Parathyroid adenoma (tissue), 2 donors: Measurements from ENCODE around the gene CD1C.

Experiments used
- H2AFZ ChIP-seq: fragments of 300-600 bp; sonication (generic); one replicate; pipeline ENCODE4 v1.7.0; 2017; ENCODE audit warnings: antibody characterized with exemption, mild to moderate bottlenecking
- H3K27ac ChIP-seq: fragments of 300-600 bp; sonication (generic); one replicate; pipeline ENCODE4 v1.7.0; 2017
- H3K27me3 ChIP-seq: fragments of 300-600 bp; sonication (generic); one replicate; pipeline ENCODE4 v1.7.0; 2017; ENCODE audit warnings: low read length; ENCODE audit not compliant: control insufficient read depth, insufficient read depth
- H3K36me3 ChIP-seq: fragments of 300-600 bp; sonication (generic); one replicate; pipeline ENCODE4 v1.7.0; 2017; ENCODE audit warnings: low read length; ENCODE audit not compliant: control insufficient read depth, insufficient read depth
- H3K4me1 ChIP-seq: fragments of 300-600 bp; sonication (generic); one replicate; pipeline ENCODE4 v1.7.0; 2017; ENCODE audit warnings: control low read depth
- H3K4me2 ChIP-seq: fragments of 300-600 bp; sonication (generic); one replicate; pipeline ENCODE4 v1.7.0; 2017; ENCODE audit warnings: low read length
- H3K4me3 ChIP-seq: fragments of 300-600 bp; sonication (generic); one replicate; pipeline ENCODE4 v1.7.0; 2017; ENCODE audit warnings: low read depth, low read length
- H3K79me2 ChIP-seq: fragments of 300-600 bp; sonication (generic); one replicate; pipeline ENCODE4 v1.7.0; 2017; ENCODE audit warnings: control low read depth
- H3K9ac ChIP-seq: fragments of 300-600 bp; sonication (generic); one replicate; pipeline ENCODE4 v1.7.0; 2017; ENCODE audit warnings: mild to moderate bottlenecking
- H3K9me3 ChIP-seq: fragments of 300-600 bp; sonication (generic); one replicate; pipeline ENCODE4 v1.7.0; 2017; ENCODE audit warnings: low read length; ENCODE audit not compliant: control insufficient read depth
- TF ChIP-seq, protein P1 (sequence below): fragments of 300-600 bp; sonication (generic); IDR thresholded peaks from one replicate; pipeline ENCODE4 v1.7.0; 2017; ENCODE audit warnings: antibody characterized with exemption, mild to moderate bottlenecking
- donor health status: primary hyperparathyroidism.

Gene CD1C

DNA sequence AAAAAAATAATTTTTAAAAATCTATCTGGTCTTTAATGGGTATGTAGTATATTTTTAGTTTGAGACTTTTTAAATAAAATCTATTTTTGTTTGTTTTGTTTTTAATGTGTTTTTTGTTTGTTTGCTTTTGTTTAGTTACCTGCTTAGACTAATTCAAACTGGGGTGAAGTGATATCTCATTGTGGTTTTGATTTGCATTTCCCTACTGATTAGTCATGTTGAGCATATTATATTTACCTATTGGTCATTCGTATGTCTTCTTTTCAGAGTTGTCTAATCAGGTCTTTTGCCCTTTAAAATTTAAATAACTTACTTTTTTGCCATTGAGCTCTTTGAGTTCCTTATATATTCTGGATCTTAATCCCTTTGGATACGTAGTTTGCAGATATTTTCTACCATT lies 21.3 kb downstream of the CD1C start:
- no peak overlapping the region for H2AFZ ChIP-seq
- H3K4me2 ChIP-seq = no peak overlapping the region
- H3K27me3 ChIP-seq = no peaks in the 10 kb centered on the region
- H3K79me2 ChIP-seq = no peaks in the 10 kb centered on the region
- H3K4me1 ChIP-seq = no peaks in the 10 kb centered on the region
- no peak overlapping the region for H3K4me3 ChIP-seq
- H3K9ac ChIP-seq = no peak overlapping the region
- no peaks in the 10 kb centered on the region for H3K36me3 ChIP-seq
- TF ChIP-seq, protein P1, sequence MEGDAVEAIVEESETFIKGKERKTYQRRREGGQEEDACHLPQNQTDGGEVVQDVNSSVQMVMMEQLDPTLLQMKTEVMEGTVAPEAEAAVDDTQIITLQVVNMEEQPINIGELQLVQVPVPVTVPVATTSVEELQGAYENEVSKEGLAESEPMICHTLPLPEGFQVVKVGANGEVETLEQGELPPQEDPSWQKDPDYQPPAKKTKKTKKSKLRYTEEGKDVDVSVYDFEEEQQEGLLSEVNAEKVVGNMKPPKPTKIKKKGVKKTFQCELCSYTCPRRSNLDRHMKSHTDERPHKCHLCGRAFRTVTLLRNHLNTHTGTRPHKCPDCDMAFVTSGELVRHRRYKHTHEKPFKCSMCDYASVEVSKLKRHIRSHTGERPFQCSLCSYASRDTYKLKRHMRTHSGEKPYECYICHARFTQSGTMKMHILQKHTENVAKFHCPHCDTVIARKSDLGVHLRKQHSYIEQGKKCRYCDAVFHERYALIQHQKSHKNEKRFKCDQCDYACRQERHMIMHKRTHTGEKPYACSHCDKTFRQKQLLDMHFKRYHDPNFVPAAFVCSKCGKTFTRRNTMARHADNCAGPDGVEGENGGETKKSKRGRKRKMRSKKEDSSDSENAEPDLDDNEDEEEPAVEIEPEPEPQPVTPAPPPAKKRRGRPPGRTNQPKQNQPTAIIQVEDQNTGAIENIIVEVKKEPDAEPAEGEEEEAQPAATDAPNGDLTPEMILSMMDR = no peak
- no peaks in the 10 kb centered on the region for H3K9me3 ChIP-seq
- H3K27ac ChIP-seq = no peak overlapping the region

GRCh38 chr1:158323866-158324265 lies 34.1 kb downstream of the CD1C start:
- no peaks in the 10 kb centered on the region for H3K27me3 ChIP-seq
- no peak overlapping the region for H3K27ac ChIP-seq
- no peaks in the 10 kb centered on the region for H3K4me1 ChIP-seq
- TF ChIP-seq, protein P1 = no peak
- H3K4me2 ChIP-seq = no peak overlapping the region
- no peak overlapping the region for H2AFZ ChIP-seq
- H3K36me3 ChIP-seq = no peaks in the 10 kb centered on the region
- no peaks in the 10 kb centered on the region for H3K9me3 ChIP-seq
- no peak overlapping the region for H3K9ac ChIP-seq
- no peak overlapping the region for H3K4me3 ChIP-seq
- H3K79me2 ChIP-seq = no peaks in the 10 kb centered on the region

- Histone ChIP-seq H3K4me2 (no peak overlapping the region), H3K27ac (no peak overlapping the region), H3K9ac (no peak overlapping the region), H3K4me3 (no peak overlapping the region), H3K27me3 (no peaks in the 10 kb centered on the region), H3K9me3 (no peaks in the 10 kb centered on the region), H3K36me3 (no peaks in the 10 kb centered on the region), H3K4me1 (no peaks in the 10 kb centered on the region), H2AFZ (no peak overlapping the region), H3K79me2 (no peaks in the 10 kb centered on the region)
- TF ChIP-seq, protein P1 = no peak
Observed at GRCh38 chr1:158324395-158324794, 34.7 kb downstream of the CD1C start.

DNA sequence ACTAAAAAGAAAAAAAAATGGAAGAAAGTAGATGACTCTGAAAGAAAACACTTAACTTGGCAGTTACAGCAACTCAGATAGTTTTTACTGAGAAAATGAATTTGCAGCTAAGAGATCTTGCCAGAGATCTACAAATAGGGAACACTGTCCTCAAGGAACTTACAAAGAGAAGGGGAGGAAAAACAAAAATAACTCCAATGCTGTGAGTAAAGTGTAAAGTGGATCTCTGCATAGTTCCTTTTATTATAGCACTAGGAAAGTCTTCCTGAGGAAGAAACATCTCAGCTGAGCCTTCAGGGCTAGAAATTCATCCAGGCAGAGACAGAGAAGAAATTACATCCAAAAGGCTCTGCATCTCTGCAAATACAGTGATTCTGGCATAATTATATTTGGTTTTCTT lies 37.8 kb downstream of the CD1C start:
- TF ChIP-seq, protein P1 = no peak
- H3K27ac ChIP-seq = no peak overlapping the region

DNA sequence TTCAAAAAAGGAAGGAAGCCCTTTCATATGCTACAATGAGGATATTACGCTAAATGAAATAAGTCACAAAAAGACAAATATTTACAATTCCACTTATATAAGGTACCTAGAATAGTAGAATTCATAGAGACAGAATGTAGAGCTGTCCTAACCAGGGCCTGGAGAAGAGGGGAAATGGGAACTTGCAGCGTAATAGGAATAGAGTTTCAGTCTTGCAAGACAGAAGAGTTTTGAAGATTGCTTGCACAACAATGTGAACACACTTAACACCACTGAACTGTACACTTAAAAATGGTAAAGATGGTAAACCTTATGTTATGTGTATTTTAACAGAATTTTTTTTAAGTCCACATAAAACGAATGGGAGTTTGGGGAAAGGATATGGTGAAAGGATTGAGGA lies 38.7 kb downstream of the CD1C start:
- H3K9ac ChIP-seq = no peak overlapping the region
- no peaks in the 10 kb centered on the region for H3K79me2 ChIP-seq
- H3K36me3 ChIP-seq = no peaks in the 10 kb centered on the region
- H3K4me3 ChIP-seq = no peak overlapping the region
- no peaks in the 10 kb centered on the region for H3K9me3 ChIP-seq
- H2AFZ ChIP-seq = no peak overlapping the region
- no peaks in the 10 kb centered on the region for H3K4me1 ChIP-seq
- H3K27me3 ChIP-seq = no peaks in the 10 kb centered on the region
- H3K4me2 ChIP-seq = no peak overlapping the region
- no peak overlapping the region for H3K27ac ChIP-seq
- TF ChIP-seq, protein P1 = no peak

More for the DNA sequence above, 37.8 kb downstream of the CD1C start:
- H3K27me3 ChIP-seq = no peaks in the 10 kb centered on the region
- no peak overlapping the region for H2AFZ ChIP-seq
- no peak overlapping the region for H3K9ac ChIP-seq
- no peaks in the 10 kb centered on the region for H3K4me1 ChIP-seq
- no peaks in the 10 kb centered on the region for H3K9me3 ChIP-seq
- no peak overlapping the region for H3K4me3 ChIP-seq
- H3K36me3 ChIP-seq = no peaks in the 10 kb centered on the region
- H3K79me2 ChIP-seq = no peaks in the 10 kb centered on the region
- H3K4me2 ChIP-seq = no peak overlapping the region
